ENCODE data around the gene MTCL3.

- TF ChIP-seq CTCF (IDR thresholded peaks at IDR 0.05) (no peak), TP53 (CRISPR knock-in tag; IDR thresholded peaks at IDR 0.05) (no peak), KAT7 (CRISPR knock-in tag; IDR thresholded peaks at IDR 0.05; ENCODE audit: borderline replicate concordance) (no peak), NFYB (CRISPR knock-in tag; conservative IDR thresholded peaks at IDR 0.05; ENCODE audit: low read depth) (no peak), MAX (CRISPR knock-in tag; IDR thresholded peaks at IDR 0.05) (no peak), NR3C1 (CRISPR knock-in tag; conservative IDR thresholded peaks at IDR 0.05; ENCODE audit: low read depth) (no peak), TEAD1 (CRISPR knock-in tag; IDR thresholded peaks at IDR 0.05) (no peak)
- TF ChIP-seq, protein P1, sequence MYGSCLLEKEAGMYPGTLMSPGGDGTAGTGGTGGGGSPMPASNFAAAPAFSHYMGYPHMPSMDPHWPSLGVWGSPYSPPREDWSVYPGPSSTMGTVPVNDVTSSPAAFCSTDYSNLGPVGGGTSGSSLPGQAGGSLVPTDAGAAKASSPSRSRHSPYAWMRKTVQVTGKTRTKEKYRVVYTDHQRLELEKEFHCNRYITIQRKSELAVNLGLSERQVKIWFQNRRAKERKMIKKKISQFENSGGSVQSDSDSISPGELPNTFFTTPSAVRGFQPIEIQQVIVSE (CRISPR knock-in tag; IDR thresholded peaks at IDR 0.05; ENCODE audit: borderline replicate concordance) = no peak
Measured at GRCh38 chr6:127456465-127456864, 62.7 kb downstream of the MTCL3 start.
